ENCODE results near the gene LTV1. TPM values are rescaled to one million over a fixed set of nuclear protein-coding genes. Genes with fewer than 3 reads are reported as not detected.
"Not testable (repeated sequence)": the region's sequence is repeated elsewhere in the genome, so short reads cannot be mapped to it uniquely, and the experiment has no call there.

Gene LTV1
- total RNA-seq, 1 donor from 2014 or later = 17.0 TPM

DNA sequence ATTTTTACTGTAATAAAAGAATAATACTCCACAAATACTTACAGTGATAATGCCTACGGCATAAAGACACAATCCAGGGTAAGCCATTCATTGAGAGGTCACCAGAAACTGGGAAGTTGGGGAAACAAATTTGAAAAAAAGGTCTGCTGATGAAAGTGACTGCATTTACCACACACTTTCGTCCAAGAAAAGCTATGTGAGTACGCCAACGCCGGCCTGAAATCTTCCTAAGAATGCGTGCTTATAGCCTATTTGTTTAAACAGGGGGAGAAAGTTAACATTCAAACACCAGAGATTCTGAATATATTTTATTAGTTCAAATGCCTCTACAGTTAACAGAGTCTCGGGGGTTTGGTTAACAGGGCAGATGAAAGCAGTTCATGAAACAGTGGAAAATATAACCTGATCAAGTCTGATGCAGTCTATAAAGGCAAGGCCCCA, 657 bp upstream of the LTV1 start:
- Mint-ChIP-seq H3K4me1 (ENCODE audit: low read depth, unreplicated experiment) (peaks cover 8% of the 10 kb centered on the region), H3K27ac (ENCODE audit: unreplicated experiment) (peak overlapping the region; percentile 86), H3K4me3 (ENCODE audit: unreplicated experiment) (peak overlapping the region; percentile 98), H3K27me3 (ENCODE audit: unreplicated experiment) (peaks cover 4% of the 10 kb centered on the region), H3K9me3 (ENCODE audit: unreplicated experiment) (peaks cover 2% of the 10 kb centered on the region), H3K36me3 (ENCODE audit: unreplicated experiment) (no peaks in the 10 kb centered on the region)
- DNase-seq = no peak
- TF ChIP-seq, protein P1, sequence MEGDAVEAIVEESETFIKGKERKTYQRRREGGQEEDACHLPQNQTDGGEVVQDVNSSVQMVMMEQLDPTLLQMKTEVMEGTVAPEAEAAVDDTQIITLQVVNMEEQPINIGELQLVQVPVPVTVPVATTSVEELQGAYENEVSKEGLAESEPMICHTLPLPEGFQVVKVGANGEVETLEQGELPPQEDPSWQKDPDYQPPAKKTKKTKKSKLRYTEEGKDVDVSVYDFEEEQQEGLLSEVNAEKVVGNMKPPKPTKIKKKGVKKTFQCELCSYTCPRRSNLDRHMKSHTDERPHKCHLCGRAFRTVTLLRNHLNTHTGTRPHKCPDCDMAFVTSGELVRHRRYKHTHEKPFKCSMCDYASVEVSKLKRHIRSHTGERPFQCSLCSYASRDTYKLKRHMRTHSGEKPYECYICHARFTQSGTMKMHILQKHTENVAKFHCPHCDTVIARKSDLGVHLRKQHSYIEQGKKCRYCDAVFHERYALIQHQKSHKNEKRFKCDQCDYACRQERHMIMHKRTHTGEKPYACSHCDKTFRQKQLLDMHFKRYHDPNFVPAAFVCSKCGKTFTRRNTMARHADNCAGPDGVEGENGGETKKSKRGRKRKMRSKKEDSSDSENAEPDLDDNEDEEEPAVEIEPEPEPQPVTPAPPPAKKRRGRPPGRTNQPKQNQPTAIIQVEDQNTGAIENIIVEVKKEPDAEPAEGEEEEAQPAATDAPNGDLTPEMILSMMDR (IDR thresholded peaks at IDR 0.05; ENCODE audit: partially characterized antibody, unreplicated experiment) = no peak

DNA sequence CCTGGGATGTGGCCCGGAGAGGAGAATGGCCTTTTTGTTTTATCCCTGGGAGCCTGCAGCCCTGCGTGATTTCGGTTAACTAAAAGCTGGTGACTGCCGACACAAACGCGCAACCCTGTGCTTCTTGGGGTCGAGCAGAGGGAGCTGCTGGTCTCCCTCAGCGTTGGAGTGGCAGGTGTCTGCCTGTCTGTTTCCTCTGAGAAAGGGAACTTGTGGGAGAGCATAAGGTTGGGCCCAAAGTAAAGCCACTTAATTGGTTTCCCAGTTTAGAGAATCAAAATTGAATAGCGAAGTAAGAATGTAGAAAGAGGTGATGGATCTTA, 500 bp downstream of the LTV1 start:
- TF ChIP-seq, protein P1 (IDR thresholded peaks at IDR 0.05; ENCODE audit: partially characterized antibody, unreplicated experiment) = no peak
- DNase-seq = no peak
- H3K27ac Mint-ChIP-seq (ENCODE audit: unreplicated experiment) = peak overlapping the region; percentile 93
- H3K4me1 Mint-ChIP-seq (ENCODE audit: low read depth, unreplicated experiment) = peaks cover 8% of the 10 kb centered on the region
- H3K36me3 Mint-ChIP-seq (ENCODE audit: unreplicated experiment) = no peaks in the 10 kb centered on the region
- H3K4me3 Mint-ChIP-seq (ENCODE audit: unreplicated experiment) = peak overlapping the region; percentile 98
- peaks cover 7% of the 10 kb centered on the region for H3K27me3 Mint-ChIP-seq (ENCODE audit: unreplicated experiment)
- H3K9me3 Mint-ChIP-seq (ENCODE audit: unreplicated experiment) = peaks cover 2% of the 10 kb centered on the region

DNA sequence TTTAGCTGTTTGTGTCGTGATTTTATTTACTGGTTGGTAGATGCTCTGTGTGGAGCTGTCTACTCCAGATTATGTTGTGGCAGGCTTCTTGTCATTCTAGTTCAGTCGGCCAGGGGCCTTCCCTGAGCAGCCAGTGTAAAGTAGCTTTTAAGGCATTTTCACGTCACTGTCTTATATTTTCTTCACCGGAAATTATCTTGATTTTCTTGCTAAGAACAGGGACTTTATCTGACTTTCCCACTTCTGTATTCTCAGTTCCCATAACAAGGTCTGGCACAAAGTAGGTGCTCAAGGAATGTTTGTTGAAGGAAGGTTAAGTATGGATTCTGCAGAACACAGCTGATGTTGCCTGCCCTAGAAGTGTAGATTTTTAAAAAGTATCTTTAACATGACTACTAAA, 868 bp downstream of the LTV1 start:
- no peak for DNase-seq
- TF ChIP-seq, protein P1 (IDR thresholded peaks at IDR 0.05; ENCODE audit: partially characterized antibody, unreplicated experiment) = no peak
- H3K36me3 Mint-ChIP-seq (ENCODE audit: unreplicated experiment) = no peaks in the 10 kb centered on the region
- peaks cover 7% of the 10 kb centered on the region for H3K27me3 Mint-ChIP-seq (ENCODE audit: unreplicated experiment)
- H3K9me3 Mint-ChIP-seq (ENCODE audit: unreplicated experiment) = peaks cover 2% of the 10 kb centered on the region
- H3K27ac Mint-ChIP-seq (ENCODE audit: unreplicated experiment) = peak overlapping the region; percentile 93
- peak overlapping the region; percentile 98 for H3K4me3 Mint-ChIP-seq (ENCODE audit: unreplicated experiment)
- peaks cover 8% of the 10 kb centered on the region for H3K4me1 Mint-ChIP-seq (ENCODE audit: low read depth, unreplicated experiment)

DNA sequence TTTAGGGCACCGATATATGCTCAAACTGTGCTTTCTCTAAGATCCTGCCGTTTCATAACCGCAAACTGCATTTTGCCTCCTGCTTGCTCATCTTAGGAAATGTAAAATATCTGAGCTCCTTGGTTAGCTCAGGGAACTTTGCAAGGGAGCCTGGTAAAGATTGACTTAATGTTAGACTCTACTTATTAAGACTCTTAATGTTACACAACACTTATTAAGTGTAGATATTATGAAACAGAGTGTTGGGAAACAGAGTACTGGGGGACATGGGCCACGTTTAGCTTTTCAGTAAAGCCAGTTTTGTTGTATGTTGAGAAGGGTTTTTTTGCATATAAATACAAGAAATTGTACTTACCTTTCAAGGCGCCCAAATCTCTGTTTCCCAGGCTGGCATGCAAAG, 1.9 kb downstream of the LTV1 start:
- Mint-ChIP-seq H3K9me3 (ENCODE audit: unreplicated experiment) (peaks cover 2% of the 10 kb centered on the region), H3K4me1 (ENCODE audit: low read depth, unreplicated experiment) (peaks cover 8% of the 10 kb centered on the region), H3K4me3 (ENCODE audit: unreplicated experiment) (no peak overlapping the region), H3K36me3 (ENCODE audit: unreplicated experiment) (no peaks in the 10 kb centered on the region), H3K27me3 (ENCODE audit: unreplicated experiment) (peaks cover 7% of the 10 kb centered on the region), H3K27ac (ENCODE audit: unreplicated experiment) (no peak overlapping the region)
- TF ChIP-seq, protein P1 (IDR thresholded peaks at IDR 0.05; ENCODE audit: partially characterized antibody, unreplicated experiment) = no peak
- DNase-seq = no peak

DNA sequence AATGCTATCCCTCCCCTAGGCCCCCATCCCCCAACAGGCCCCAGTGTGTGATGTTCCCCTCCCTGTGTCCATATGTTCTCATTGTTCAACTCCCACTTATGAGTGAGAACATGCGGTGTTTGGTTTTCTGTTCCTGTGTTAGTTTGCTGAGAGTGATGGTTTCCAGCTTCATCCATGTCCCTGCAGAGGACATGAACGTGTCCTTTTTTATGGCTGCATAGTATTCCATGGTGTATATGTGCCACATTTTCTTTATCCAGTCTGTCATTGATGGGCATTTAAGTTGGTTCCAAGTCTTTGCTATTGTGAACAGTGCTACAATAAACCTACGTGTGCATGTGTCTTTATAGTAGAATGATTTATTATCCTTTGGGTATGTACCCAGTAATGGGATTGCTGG, 8.6 kb downstream of the LTV1 start:
- not testable (repeated sequence) for H3K9me3 Mint-ChIP-seq (ENCODE audit: unreplicated experiment); DNase-seq; H3K4me3 Mint-ChIP-seq (ENCODE audit: unreplicated experiment); H3K27ac Mint-ChIP-seq (ENCODE audit: unreplicated experiment); H3K27me3 Mint-ChIP-seq (ENCODE audit: unreplicated experiment); H3K4me1 Mint-ChIP-seq (ENCODE audit: low read depth, unreplicated experiment)
- peaks cover 35% of the 10 kb centered on the region for H3K36me3 Mint-ChIP-seq (ENCODE audit: unreplicated experiment)

DNA sequence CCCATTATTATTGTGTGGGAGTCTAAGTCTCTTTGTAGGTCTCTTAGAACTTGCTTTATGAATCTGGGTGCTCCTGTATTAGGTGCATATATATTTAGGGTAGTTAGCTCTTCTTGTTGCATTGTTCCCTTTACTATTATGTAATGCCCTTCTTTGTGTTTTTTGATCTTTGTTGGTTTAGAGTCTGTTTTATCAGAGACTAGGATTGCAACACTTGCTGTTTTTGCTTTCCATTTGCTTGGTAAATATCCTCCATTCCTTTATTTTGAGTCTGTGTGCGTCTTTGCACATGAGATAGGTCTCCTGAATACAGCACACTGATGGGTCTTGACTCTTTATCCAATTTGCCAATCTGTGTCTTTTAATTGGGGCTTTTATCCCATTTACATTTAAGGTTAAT, 11.9 kb downstream of the LTV1 start:
- not testable (repeated sequence) for H3K9me3 Mint-ChIP-seq (ENCODE audit: unreplicated experiment); H3K4me3 Mint-ChIP-seq (ENCODE audit: unreplicated experiment); DNase-seq; H3K4me1 Mint-ChIP-seq (ENCODE audit: low read depth, unreplicated experiment); H3K27me3 Mint-ChIP-seq (ENCODE audit: unreplicated experiment); H3K27ac Mint-ChIP-seq (ENCODE audit: unreplicated experiment)
- H3K36me3 Mint-ChIP-seq (ENCODE audit: unreplicated experiment) = peaks cover 35% of the 10 kb centered on the region

DNA sequence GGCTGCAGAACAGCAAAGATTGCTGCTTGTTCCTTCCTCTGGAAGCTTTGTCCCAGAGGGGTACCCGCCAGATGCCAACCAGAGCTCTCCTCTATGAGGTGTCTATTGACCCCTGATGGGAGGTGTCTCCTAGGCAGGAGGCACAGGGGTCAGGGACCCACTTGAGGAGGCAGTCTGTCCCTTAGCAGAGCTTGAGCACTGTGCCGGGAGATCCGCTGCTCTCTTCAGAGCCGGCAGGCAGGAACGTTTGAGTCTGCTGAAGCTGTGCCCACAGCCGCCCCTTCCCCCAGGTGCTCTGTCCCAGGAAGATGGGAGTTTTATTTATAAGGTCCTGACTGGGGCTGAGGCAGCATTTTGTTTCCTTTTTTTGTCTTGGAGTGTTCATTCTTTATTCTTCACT, 13.6 kb downstream of the LTV1 start:
- not testable (repeated sequence) for H3K27me3 Mint-ChIP-seq (ENCODE audit: unreplicated experiment); H3K9me3 Mint-ChIP-seq (ENCODE audit: unreplicated experiment); H3K4me1 Mint-ChIP-seq (ENCODE audit: low read depth, unreplicated experiment); H3K4me3 Mint-ChIP-seq (ENCODE audit: unreplicated experiment); H3K27ac Mint-ChIP-seq (ENCODE audit: unreplicated experiment); DNase-seq
- peaks cover 35% of the 10 kb centered on the region for H3K36me3 Mint-ChIP-seq (ENCODE audit: unreplicated experiment)
